AG04450 (cell line): ENCODE measurements around the gene SULF2. TPM values are rescaled to one million over a fixed set of nuclear protein-coding genes. Genes with fewer than 3 reads are reported as not detected.

Experiments used
- CTCF ChIA-PET: fragments of 300-600, 350-600 bp; formaldehyde crosslinking; extraction: SDS; loops from one replicate; lab custom pipeline; 2022; ENCODE audit warnings: antibody characterized with exemption, inconsistent platforms; lab: Charles Lee
- POLR2A ChIA-PET: fragments of 350-600 bp; formaldehyde crosslinking; extraction: SDS; loops from one replicate; lab custom pipeline; 2021; ENCODE audit warnings: antibody characterized with exemption, inconsistent platforms; lab: Yijun Ruan, JAX
- DNase-seq: peaks from one replicate; pipeline ENCODE4 v3.0.0-alpha.2; 2011; ENCODE audit warnings: low read depth, low spot score
- H3K27ac ChIP-seq: one replicate; pipeline ENCODE4 v1.5.1; 2012; ENCODE audit warnings: low read depth, low read length, control low read depth
- H3K27me3 ChIP-seq: one replicate; pipeline ENCODE4 v1.6.0; 2012; ENCODE audit warnings: low read length; ENCODE audit not compliant: control insufficient read depth, insufficient read depth
- H3K4me3 ChIP-seq: 2 replicates; pipeline ENCODE4 v1.5.1; 2011; ENCODE audit warnings: mild to moderate bottlenecking, low read depth, low read length, control low read depth
- H3K9me3 ChIP-seq: 2 replicates; pipeline ENCODE4 v1.5.1; 2012; ENCODE audit warnings: low read length; ENCODE audit not compliant: control insufficient read depth, insufficient read depth
- polyA plus RNA-seq: library from polyadenylated mRNA; depleted of rRNA; stranded (reverse); fragments of >200 nt; gene quantifications from 2 replicates; pipeline ENCODE4 v1.2.3, GENCODE V29; 2011
- TF ChIP-seq, protein P1 (sequence below): IDR thresholded peaks from 2 replicates; pipeline ENCODE4 v1.5.1; 2011; ENCODE audit warnings: low read depth, low read length, control low read depth, inconsistent platforms

The SULF2 gene
- polyA plus RNA-seq, 1 experiment: 0.73 TPM

DNA sequence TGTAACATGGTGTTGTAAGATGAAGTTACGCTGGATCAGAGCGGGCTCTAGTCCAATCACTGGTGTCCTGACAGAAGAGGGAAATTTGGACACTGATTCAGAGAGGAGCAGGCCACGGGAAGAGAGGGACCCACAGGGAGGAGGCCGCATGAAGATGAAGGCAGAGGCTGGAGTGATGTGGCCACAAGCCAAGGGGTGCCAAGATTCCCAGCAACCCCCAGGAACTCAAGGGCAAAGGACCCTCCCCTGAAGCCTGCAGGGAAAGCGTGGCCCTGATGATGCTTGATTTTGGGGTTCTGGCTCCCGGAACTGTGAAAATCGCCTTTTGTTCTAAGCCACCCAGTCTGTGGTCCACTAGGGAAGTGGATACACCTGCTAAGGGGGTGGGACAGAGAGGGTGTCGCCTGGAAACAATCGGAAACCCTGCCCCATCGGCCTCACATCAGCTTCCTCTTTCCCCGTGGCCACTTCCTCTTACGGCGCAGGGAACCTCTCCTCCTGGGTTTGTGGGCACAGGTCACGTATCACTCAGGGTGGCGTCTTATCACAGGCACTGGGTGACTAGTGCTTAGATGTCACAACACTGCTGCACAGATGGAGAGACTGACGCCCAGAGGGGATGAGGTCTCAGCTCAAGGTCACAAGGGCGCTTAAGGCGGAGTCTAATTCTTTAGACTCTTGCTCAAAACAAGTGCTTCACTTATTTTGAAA lies 58.0 kb downstream of the SULF2 start:
- TF ChIP-seq, protein P1, sequence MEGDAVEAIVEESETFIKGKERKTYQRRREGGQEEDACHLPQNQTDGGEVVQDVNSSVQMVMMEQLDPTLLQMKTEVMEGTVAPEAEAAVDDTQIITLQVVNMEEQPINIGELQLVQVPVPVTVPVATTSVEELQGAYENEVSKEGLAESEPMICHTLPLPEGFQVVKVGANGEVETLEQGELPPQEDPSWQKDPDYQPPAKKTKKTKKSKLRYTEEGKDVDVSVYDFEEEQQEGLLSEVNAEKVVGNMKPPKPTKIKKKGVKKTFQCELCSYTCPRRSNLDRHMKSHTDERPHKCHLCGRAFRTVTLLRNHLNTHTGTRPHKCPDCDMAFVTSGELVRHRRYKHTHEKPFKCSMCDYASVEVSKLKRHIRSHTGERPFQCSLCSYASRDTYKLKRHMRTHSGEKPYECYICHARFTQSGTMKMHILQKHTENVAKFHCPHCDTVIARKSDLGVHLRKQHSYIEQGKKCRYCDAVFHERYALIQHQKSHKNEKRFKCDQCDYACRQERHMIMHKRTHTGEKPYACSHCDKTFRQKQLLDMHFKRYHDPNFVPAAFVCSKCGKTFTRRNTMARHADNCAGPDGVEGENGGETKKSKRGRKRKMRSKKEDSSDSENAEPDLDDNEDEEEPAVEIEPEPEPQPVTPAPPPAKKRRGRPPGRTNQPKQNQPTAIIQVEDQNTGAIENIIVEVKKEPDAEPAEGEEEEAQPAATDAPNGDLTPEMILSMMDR: no peak
- no peak overlapping the region for H3K27ac ChIP-seq
- H3K4me3 ChIP-seq: no peak overlapping the region
- CTCF ChIA-PET: interaction anchor here (0.5 kb wide), 1 partner anchor 707 kb away, joined by 3 read pairs; no protein-coding TSS in a partner anchor
- H3K9me3 ChIP-seq: no peaks in the 10 kb centered on the region
- no peak for DNase-seq
- H3K27me3 ChIP-seq: peaks cover 8% of the 10 kb centered on the region
- POLR2A ChIA-PET: no interaction called here

DNA sequence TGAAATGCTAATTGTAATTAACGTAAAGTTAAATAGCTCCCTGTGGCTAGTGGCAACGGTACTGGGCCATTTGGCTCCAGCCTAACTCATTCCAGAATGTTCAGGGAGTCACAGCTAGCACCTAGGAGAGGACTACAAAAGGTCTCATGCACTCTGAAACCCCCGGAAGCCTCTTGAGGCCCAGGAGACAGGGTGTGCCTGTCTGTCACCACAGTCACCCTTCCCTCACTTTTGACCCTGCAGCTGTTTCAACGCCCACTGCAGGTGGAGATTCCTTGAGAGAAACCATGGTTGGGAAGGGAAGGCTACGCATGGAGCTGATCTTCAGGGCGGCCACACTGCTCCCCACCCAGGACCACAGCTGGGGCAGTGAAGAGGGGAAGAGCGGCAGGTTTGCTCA lies 58.6 kb downstream of the SULF2 start:
- CTCF ChIA-PET: interaction anchor here (1.0 kb wide), 2 partner anchors 39 to 894 kb away, joined by 3 to 6 read pairs; no protein-coding TSS in a partner anchor
- POLR2A ChIA-PET: no interaction called here
- Histone ChIP-seq H3K27me3 (peaks cover 13% of the 10 kb centered on the region), H3K27ac (no peak overlapping the region), H3K9me3 (no peaks in the 10 kb centered on the region), H3K4me3 (no peak overlapping the region)
- TF ChIP-seq, protein P1: no peak
- no peak for DNase-seq

DNA sequence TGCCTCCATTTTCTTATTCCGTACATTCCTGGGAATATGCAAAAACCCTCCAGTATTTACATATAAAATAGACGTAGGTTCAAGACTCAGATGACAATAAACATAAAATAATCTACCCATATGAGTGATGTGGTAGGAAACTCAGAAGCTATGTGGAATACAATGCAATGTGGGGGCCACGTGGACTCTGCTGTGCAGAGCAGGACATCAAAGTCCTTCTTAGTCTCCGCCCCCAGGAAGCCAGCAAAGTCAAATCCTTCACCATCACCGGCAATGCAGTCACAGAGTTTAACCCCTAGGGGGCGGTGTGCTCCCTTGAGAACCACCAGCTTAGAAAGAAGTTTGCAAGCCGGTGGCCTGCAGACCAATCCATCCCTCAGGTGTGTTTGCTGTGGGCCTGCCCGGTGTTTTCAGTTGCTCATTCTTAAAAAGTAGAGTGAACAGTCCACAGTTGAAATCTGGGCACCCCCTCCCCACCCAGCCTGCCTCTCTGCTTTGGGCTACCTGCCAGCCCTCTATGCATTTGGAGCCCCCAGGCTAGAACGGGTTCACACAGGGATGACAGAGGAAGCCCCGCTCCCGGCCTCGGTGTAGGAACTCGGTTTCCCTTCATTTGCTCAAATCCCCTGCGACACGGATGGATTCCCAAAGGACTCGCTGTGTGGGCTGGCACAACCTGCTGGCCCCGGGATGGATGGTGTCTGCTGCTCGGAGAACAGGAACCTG lies 59.9 kb downstream of the SULF2 start:
- Histone ChIP-seq H3K9me3 (no peaks in the 10 kb centered on the region), H3K27ac (no peak overlapping the region), H3K27me3 (peaks cover 12% of the 10 kb centered on the region), H3K4me3 (no peak overlapping the region)
- TF ChIP-seq, protein P1: peak; percentile 80
- ChIA-PET CTCF (interaction anchor here (0.6 to 2.6 kb wide), 12 partner anchors 10 to 1164 kb away, joined by 3 to 16 read pairs (median 4); no protein-coding TSS in a partner anchor), POLR2A (no interaction called here)
- DNase-seq: peak; percentile 29

DNA sequence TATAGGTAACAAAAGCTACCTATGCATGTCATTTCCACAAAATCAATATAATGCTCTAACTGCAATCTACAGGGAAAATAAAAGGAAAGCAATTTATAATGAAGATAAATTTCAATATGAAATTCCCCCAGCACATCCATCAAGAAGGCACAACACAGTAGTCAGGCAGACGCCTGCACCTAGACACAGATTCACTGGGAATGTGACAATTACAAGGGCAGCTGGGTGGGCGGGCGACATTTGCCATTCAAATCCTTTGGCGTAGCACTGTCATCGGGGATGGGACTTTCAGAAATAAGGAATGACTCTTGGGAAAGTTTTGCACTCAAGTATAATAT lies 60.4 kb downstream of the SULF2 start:
- H3K4me3 ChIP-seq: no peak overlapping the region
- ChIA-PET POLR2A (no interaction called here), CTCF (interaction anchor here (0.6 to 2.6 kb wide), 11 partner anchors 10 to 1163 kb away, joined by 3 to 16 read pairs (median 4); no protein-coding TSS in a partner anchor)
- TF ChIP-seq, protein P1: no peak
- peaks cover 12% of the 10 kb centered on the region for H3K27me3 ChIP-seq
- H3K27ac ChIP-seq: no peak overlapping the region
- no peaks in the 10 kb centered on the region for H3K9me3 ChIP-seq
- no peak for DNase-seq

DNA sequence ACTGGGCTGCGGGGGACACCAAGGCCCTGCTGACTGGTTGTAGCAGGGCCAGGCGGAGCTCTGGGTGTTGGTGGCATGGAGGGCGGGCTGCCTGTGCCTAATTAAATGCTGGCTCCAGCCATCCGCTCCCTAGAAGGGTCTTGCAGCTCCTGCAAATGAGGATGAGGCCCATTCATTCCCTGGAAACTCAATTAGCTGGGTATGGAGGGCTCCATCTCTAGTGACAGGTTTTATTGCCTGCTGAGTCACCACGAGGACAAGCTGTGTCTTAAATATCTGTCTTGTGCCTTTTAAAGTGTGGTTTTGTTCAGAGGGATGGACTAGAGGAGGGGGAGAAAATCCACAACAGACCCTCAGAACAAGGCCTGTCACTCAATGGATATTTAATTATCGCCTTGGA lies 60.9 kb downstream of the SULF2 start:
- DNase-seq: no peak
- Histone ChIP-seq H3K27me3 (peaks cover 12% of the 10 kb centered on the region), H3K9me3 (no peaks in the 10 kb centered on the region), H3K4me3 (no peak overlapping the region), H3K27ac (no peak overlapping the region)
- TF ChIP-seq, protein P1: no peak
- ChIA-PET POLR2A (no interaction called here), CTCF (interaction anchor here (1.1 to 2.6 kb wide), 6 partner anchors 11 to 897 kb away, joined by 3 to 16 read pairs (median 4); no protein-coding TSS in a partner anchor)
